GM10248 (cell line): Measurements from ENCODE around the gene ATG14.
"Not testable (repeated sequence)": the region's sequence is repeated elsewhere in the genome, so short reads cannot be mapped to it uniquely, and the experiment has no call there.

Experiments used
- CTCF ChIA-PET: fragments of 300-600 bp; sonication (Branson Sonifier 250); formaldehyde crosslinking; extraction: SDS; loops from one replicate; lab custom pipeline; 2021; ENCODE audit warnings: antibody characterized with exemption; lab: Yijun Ruan, JAX
- POLR2A ChIA-PET: fragments of 350-650 bp; sonication (Branson Sonifier 250); formaldehyde crosslinking; extraction: SDS; loops from one replicate; lab custom pipeline; 2020; ENCODE audit warnings: antibody characterized with exemption; lab: Yijun Ruan, JAX
- DNase-seq: peaks from one replicate; pipeline ENCODE4 v3.0.0; 2012; ENCODE audit errors: extremely low spot score
- CTCF ChIP-seq: IDR thresholded peaks from 2 replicates; pipeline ENCODE4 v1.5.1; 2012; ENCODE audit warnings: mild to moderate bottlenecking, low read depth; ENCODE audit errors: extremely low read depth, missing control alignments, control extremely low read depth

Gene ATG14

DNA sequence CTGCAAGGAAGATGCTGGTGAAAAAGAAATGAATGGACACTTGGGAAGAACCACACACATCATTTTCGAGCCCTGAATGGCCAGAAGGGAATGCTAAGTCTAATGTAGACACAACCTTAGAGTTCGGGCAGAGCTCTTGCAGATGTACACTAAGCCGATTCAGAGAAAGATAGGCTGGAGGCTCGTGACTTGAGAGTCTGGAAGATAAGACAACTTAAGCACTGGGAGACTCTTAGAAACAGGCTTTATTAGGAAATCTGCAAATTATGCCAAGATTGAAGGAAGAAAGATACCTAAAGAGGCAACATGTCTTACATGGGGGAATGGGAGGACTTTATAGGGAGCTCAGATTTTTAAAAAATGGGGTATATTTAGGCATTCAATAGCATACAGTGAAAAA is 15.3 kb upstream of the ATG14 start:
- ChIA-PET CTCF (interaction anchor here (0.8 to 4.9 kb wide), 7 partner anchors 8 to 156 kb away, joined by 3 to 29 read pairs (median 4); no protein-coding TSS in a partner anchor), POLR2A (interaction anchor here (0.5 kb wide), 1 partner anchor 66 kb away, joined by 4 read pairs; no protein-coding TSS in a partner anchor)
- TF ChIP-seq CTCF, result no peak
- DNase-seq, result no peak

GRCh38 chr14:55425091-55425490 is 13.5 kb upstream of the ATG14 start:
- ChIA-PET CTCF (interaction anchor here (1.2 to 4.9 kb wide), 3 partner anchors 9 to 22 kb away, joined by 3 to 29 read pairs (median 11); no protein-coding TSS in a partner anchor), POLR2A (no interaction called here)
- no peak for DNase-seq
- TF ChIP-seq CTCF, result no peak

- ChIA-PET POLR2A (no interaction called here), CTCF (interaction anchor here (1.2 to 1.8 kb wide), 3 partner anchors 8 to 21 kb away, joined by 3 to 11 read pairs (median 3); no protein-coding TSS in a partner anchor)
- no peak for TF ChIP-seq CTCF
- no peak for DNase-seq
Observed at GRCh38 chr14:55423969-55424368, 12.3 kb upstream of the ATG14 start.

DNA sequence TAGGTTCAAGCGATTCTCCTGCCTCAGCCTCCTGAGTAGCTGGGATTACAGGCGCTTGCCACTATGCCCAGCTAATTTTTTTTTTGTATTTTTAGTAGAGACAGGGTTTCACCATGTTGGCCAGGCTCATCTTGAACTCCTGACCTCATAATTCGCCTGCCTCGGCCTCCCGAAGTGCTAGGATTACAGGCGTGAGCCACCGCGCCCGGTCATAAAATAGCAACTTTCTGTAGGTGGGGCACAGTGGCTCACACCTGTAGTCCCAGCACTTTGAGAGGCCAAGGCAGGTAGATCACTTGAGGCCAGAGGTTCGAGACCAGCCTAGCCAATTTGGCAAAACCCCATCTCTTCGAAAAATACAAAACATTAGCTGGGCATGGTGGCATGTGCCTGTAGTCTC is 10.7 kb upstream of the ATG14 start:
- DNase-seq, POLR2A ChIA-PET: not testable (repeated sequence)
- CTCF ChIA-PET, result interaction anchor here (0.8 kb wide), 1 partner anchor 24 kb away, joined by 3 read pairs; no protein-coding TSS in a partner anchor

- no peak for TF ChIP-seq CTCF
- CTCF ChIA-PET, result interaction anchor here (0.9 to 5.5 kb wide), 9 partner anchors 8 to 159 kb away, joined by 3 to 29 read pairs (median 4); no protein-coding TSS in a partner anchor
- no peak for DNase-seq
- POLR2A ChIA-PET, result interaction anchor here (0.6 kb wide), 1 partner anchor 8 kb away, joined by 3 read pairs; no protein-coding TSS in a partner anchor
Observed at GRCh38 chr14:55419663-55420062, 8.0 kb upstream of the ATG14 start.

GRCh38 chr14:55418411-55418810 is 6.8 kb upstream of the ATG14 start:
- ChIA-PET POLR2A (interaction anchor here (0.6 kb wide), 1 partner anchor 21 kb away, joined by 5 read pairs; no protein-coding TSS in a partner anchor), CTCF (interaction anchor here (1.2 to 5.5 kb wide), 5 partner anchors 9 to 1056 kb away, joined by 3 to 29 read pairs (median 6); no protein-coding TSS in a partner anchor)
- no peak for TF ChIP-seq CTCF
- no peak for DNase-seq

- TF ChIP-seq CTCF, result no peak
- DNase-seq, result no peak
- ChIA-PET POLR2A (no interaction called here), CTCF (interaction anchor here (1.5 to 5.5 kb wide), 7 partner anchors 11 to 1057 kb away, joined by 3 to 29 read pairs (median 7); no protein-coding TSS in a partner anchor)
Observed at GRCh38 chr14:55417955-55418354, 6.3 kb upstream of the ATG14 start.
